HEK293 (cell line): Measurements from ENCODE around the gene SYTL2.

Experiments used
- CTCF ChIA-PET: fragments of 350-600 bp; formaldehyde crosslinking; extraction: SDS; loops from one replicate; lab custom pipeline; 2021; ENCODE audit warnings: antibody characterized with exemption; lab: Yijun Ruan, JAX
- POLR2A ChIA-PET: fragments of 300-600 bp; formaldehyde crosslinking; extraction: SDS; loops from one replicate; lab custom pipeline; 2020; ENCODE audit warnings: antibody characterized with exemption, inconsistent platforms; lab: Yijun Ruan, JAX
- H3K27ac ChIP-seq: fragments of 200-500 bp; sonication (Bioruptor generic); 2 replicates; pipeline ENCODE4 v1.5.1; 2014; ENCODE audit warnings: low read depth, low read length, control low read depth, inconsistent platforms; ENCODE audit errors: extremely low read depth
- H3K36me3 ChIP-seq, 2 experiments: fragments of 200-500 bp in 1 of 2; sonication (Bioruptor generic) in 1 of 2; 1 replicate in 1 of 2; 2 replicates in 1 of 2; pipeline ENCODE4 v1.5.1; 2014 to 2017; ENCODE audit warnings: inconsistent platforms in 2 of 2, low read length in 2 of 2; ENCODE audit not compliant: control insufficient read depth in 2 of 2, insufficient read depth in 1 of 2
- H3K4me1 ChIP-seq: fragments of 200-500 bp; sonication (Bioruptor generic); 2 replicates; pipeline ENCODE4 v1.5.1; 2014; ENCODE audit warnings: mild to moderate bottlenecking, low read length, inconsistent platforms; ENCODE audit not compliant: control insufficient read depth, insufficient read depth
- H3K4me3 ChIP-seq: 2 replicates; pipeline ENCODE4 v1.5.1; 2011; ENCODE audit warnings: low read depth, mild to moderate bottlenecking, control low read depth, low read length, moderate library complexity
- H3K9me3 ChIP-seq: fragments of 200-500 bp; sonication (Bioruptor generic); 2 replicates; pipeline ENCODE4 v1.5.1; 2014; ENCODE audit warnings: low read depth, low read length, inconsistent platforms; ENCODE audit not compliant: control insufficient read depth, insufficient read depth
- BCL6B ChIP-seq: fragments of 450-650 bp; formaldehyde crosslinking; IDR thresholded peaks from 2 replicates; pipeline ENCODE4 v1.5.1; 2017; ENCODE audit warnings: missing biosample characterization, missing genetic modification characterization
- KLF1 ChIP-seq: fragments of 450-650 bp; formaldehyde crosslinking; IDR thresholded peaks from 2 replicates; pipeline ENCODE4 v1.5.1; 2016; ENCODE audit warnings: missing biosample characterization, missing genetic modification characterization
- MYNN ChIP-seq: fragments of 450-650 bp; formaldehyde crosslinking; IDR thresholded peaks from 2 replicates; pipeline ENCODE4 v1.5.1; 2016; ENCODE audit warnings: missing biosample characterization, missing genetic modification characterization, borderline replicate concordance
- SALL2 ChIP-seq: fragments of 450-650 bp; formaldehyde crosslinking; IDR thresholded peaks from 2 replicates; pipeline ENCODE4 v1.5.0; 2017; ENCODE audit warnings: missing biosample characterization, mild to moderate bottlenecking, missing genetic modification characterization, borderline replicate concordance
- SETDB1 ChIP-seq: IDR thresholded peaks from one replicate; pipeline ENCODE4 v1.6.1; 2017; ENCODE audit warnings: mild to moderate bottlenecking, low read length, moderate library complexity, mixed read lengths; ENCODE audit not compliant: insufficient read length
- ZBTB1 ChIP-seq: fragments of 450-650 bp; formaldehyde crosslinking; IDR thresholded peaks from 2 replicates; pipeline ENCODE4 v1.5.1; 2016; ENCODE audit warnings: missing biosample characterization, missing genetic modification characterization
- ZBTB8A ChIP-seq: fragments of 450-650 bp; formaldehyde crosslinking; IDR thresholded peaks from 2 replicates; pipeline ENCODE4 v1.5.1; 2016; ENCODE audit warnings: missing biosample characterization, missing genetic modification characterization
- ZEB2 ChIP-seq: fragments of 450-650 bp; formaldehyde crosslinking; IDR thresholded peaks from 2 replicates; pipeline ENCODE4 v1.5.1; 2016; ENCODE audit warnings: missing biosample characterization, missing genetic modification characterization
- ZNF133 ChIP-seq: fragments of 450-650 bp; formaldehyde crosslinking; IDR thresholded peaks from 2 replicates; pipeline ENCODE4 v1.5.1; 2016; ENCODE audit warnings: missing biosample characterization, missing genetic modification characterization
- ZNF169 ChIP-seq: fragments of 450-650 bp; formaldehyde crosslinking; IDR thresholded peaks from 2 replicates; pipeline ENCODE4 v1.5.1; 2016; ENCODE audit warnings: missing biosample characterization, missing genetic modification characterization
- ZNF324 ChIP-seq: fragments of 450-650 bp; formaldehyde crosslinking; IDR thresholded peaks from 2 replicates; pipeline ENCODE4 v1.5.1; 2016; ENCODE audit warnings: missing biosample characterization, missing genetic modification characterization
- ZNF501 ChIP-seq: fragments of 450-650 bp; formaldehyde crosslinking; IDR thresholded peaks from 2 replicates; pipeline ENCODE4 v1.5.1; 2016; ENCODE audit warnings: missing biosample characterization, missing genetic modification characterization
- ZNF510 ChIP-seq: fragments of 450-650 bp; formaldehyde crosslinking; IDR thresholded peaks from 2 replicates; pipeline ENCODE4 v1.5.1; 2018; ENCODE audit warnings: mild to moderate bottlenecking, missing genetic modification characterization, missing biosample characterization; ENCODE audit not compliant: insufficient replicate concordance
- ZNF521 ChIP-seq: fragments of 450-650 bp; formaldehyde crosslinking; IDR thresholded peaks from 2 replicates; pipeline ENCODE4 v1.5.1; 2017; ENCODE audit warnings: missing biosample characterization, mild to moderate bottlenecking, missing genetic modification characterization
- ZNF529 ChIP-seq: fragments of 450-650 bp; formaldehyde crosslinking; IDR thresholded peaks from 2 replicates; pipeline ENCODE4 v1.5.1; 2017; ENCODE audit warnings: missing genetic modification characterization, missing biosample characterization; ENCODE audit not compliant: insufficient replicate concordance
- ZNF600 ChIP-seq: fragments of 450-650 bp; formaldehyde crosslinking; IDR thresholded peaks from 2 replicates; pipeline ENCODE4 v1.5.1; 2016; ENCODE audit warnings: missing biosample characterization, missing genetic modification characterization
- ZNF621 ChIP-seq: fragments of 450-650 bp; formaldehyde crosslinking; IDR thresholded peaks from 2 replicates; pipeline ENCODE4 v1.5.1; 2017; ENCODE audit warnings: missing biosample characterization, missing genetic modification characterization
- ZNF623 ChIP-seq: fragments of 450-650 bp; formaldehyde crosslinking; IDR thresholded peaks from 2 replicates; pipeline ENCODE4 v1.5.1; 2016; ENCODE audit warnings: missing biosample characterization, missing genetic modification characterization
- ZNF776 ChIP-seq: fragments of 450-650 bp; formaldehyde crosslinking; IDR thresholded peaks from 2 replicates; pipeline ENCODE4 v1.5.0; 2017; ENCODE audit warnings: missing biosample characterization, missing genetic modification characterization, borderline replicate concordance
- ZNF843 ChIP-seq: fragments of 450-650 bp; formaldehyde crosslinking; IDR thresholded peaks from 2 replicates; pipeline ENCODE4 v1.5.1; 2016; ENCODE audit warnings: missing biosample characterization, missing genetic modification characterization
- TF ChIP-seq, protein P1 (sequence below): fragments of 450-650 bp; formaldehyde crosslinking; IDR thresholded peaks from 2 replicates; pipeline ENCODE4 v1.5.1; 2017; ENCODE audit warnings: missing biosample characterization, missing genetic modification characterization
- TF ChIP-seq, protein P2 (sequence below): fragments of 450-650 bp; formaldehyde crosslinking; IDR thresholded peaks from 2 replicates; pipeline ENCODE4 v1.5.1; 2016; ENCODE audit warnings: missing biosample characterization, missing genetic modification characterization, borderline replicate concordance
- TF ChIP-seq, protein P3 (sequence below): fragments of 450-650 bp; formaldehyde crosslinking; IDR thresholded peaks from 2 replicates; pipeline ENCODE4 v1.5.1; 2016; ENCODE audit warnings: missing biosample characterization, missing genetic modification characterization, borderline replicate concordance

SYTL2 gene

DNA sequence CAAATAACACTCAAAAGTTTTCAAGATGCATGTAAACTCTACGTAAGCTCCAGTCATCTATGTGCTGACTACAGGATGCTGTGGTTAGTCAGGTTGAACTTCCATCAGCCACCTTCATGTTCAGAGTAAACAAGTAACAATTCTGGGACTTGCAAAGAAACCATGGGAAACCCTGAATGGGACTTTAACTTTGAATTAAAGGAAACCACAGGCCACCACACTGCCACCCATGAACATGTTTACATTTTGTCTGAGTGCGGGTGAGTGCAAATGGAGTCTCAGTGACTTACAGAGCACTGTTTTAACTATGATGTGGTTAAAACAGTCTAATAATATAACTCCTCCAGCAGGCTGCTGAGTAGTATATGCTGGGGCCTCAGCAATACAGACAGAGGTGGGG is 12.9 kb upstream of the SYTL2 start (continued):
- no peak for TF ChIP-seq ZNF623 (tag by site-specific recombination)

DNA sequence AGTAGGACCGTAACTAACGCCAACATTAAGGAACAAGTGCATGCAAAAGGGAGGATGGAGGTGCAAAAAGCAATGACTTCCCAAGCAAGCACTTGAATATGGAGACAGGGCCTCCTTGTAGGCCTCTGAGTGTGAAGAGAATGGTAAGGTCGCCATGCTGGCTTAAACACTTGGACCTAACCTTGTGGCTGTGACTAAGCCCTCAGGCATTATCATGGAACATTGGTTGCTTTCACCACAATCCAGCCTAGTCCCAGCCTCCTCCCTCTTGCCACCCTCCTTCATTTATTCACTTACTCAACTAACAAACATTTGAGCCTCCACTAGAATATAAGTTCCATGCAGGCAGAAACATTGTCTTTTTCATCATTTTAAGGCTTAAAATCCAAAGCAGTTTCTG is 11.9 kb upstream of the SYTL2 start:
- ChIA-PET CTCF (no interaction called here), POLR2A (no interaction called here)
- TF ChIP-seq ZNF843 (tag by site-specific recombination) (no peak), ZNF510 (tag by site-specific recombination) (no peak), ZNF324 (tag by site-specific recombination) (no peak), KLF1 (tag by site-specific recombination) (no peak), BCL6B (tag by site-specific recombination) (no peak), ZEB2 (tag by site-specific recombination) (no peak), SETDB1 (no peak), ZNF529 (tag by site-specific recombination) (no peak), ZBTB8A (tag by site-specific recombination) (no peak), ZNF501 (no peak), ZNF621 (tag by site-specific recombination) (no peak), ZBTB1 (tag by site-specific recombination) (no peak), ZNF133 (no peak)
- TF ChIP-seq, protein P1, sequence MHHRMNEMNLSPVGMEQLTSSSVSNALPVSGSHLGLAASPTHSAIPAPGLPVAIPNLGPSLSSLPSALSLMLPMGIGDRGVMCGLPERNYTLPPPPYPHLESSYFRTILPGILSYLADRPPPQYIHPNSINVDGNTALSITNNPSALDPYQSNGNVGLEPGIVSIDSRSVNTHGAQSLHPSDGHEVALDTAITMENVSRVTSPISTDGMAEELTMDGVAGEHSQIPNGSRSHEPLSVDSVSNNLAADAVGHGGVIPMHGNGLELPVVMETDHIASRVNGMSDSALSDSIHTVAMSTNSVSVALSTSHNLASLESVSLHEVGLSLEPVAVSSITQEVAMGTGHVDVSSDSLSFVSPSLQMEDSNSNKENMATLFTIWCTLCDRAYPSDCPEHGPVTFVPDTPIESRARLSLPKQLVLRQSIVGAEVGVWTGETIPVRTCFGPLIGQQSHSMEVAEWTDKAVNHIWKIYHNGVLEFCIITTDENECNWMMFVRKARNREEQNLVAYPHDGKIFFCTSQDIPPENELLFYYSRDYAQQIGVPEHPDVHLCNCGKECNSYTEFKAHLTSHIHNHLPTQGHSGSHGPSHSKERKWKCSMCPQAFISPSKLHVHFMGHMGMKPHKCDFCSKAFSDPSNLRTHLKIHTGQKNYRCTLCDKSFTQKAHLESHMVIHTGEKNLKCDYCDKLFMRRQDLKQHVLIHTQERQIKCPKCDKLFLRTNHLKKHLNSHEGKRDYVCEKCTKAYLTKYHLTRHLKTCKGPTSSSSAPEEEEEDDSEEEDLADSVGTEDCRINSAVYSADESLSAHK (tag by site-specific recombination): no peak
- H3K36me3 ChIP-seq: no peaks in the 10 kb centered on the region
- no peak overlapping the region for H3K27ac ChIP-seq
- H3K4me1 ChIP-seq: peaks cover 1% of the 10 kb centered on the region
- no peaks in the 10 kb centered on the region for H3K9me3 ChIP-seq
- no peak overlapping the region for H3K4me3 ChIP-seq

GRCh38 chr11:85821636-85822035 is 10.7 kb upstream of the SYTL2 start:
- H3K27ac ChIP-seq: no peak overlapping the region
- TF ChIP-seq MYNN (tag by site-specific recombination) (no peak), ZNF521 (no peak), ZNF600 (tag by site-specific recombination) (no peak), SALL2 (no peak), ZNF776 (tag by site-specific recombination) (no peak), ZNF169 (tag by site-specific recombination) (no peak)
- TF ChIP-seq, protein P2, sequence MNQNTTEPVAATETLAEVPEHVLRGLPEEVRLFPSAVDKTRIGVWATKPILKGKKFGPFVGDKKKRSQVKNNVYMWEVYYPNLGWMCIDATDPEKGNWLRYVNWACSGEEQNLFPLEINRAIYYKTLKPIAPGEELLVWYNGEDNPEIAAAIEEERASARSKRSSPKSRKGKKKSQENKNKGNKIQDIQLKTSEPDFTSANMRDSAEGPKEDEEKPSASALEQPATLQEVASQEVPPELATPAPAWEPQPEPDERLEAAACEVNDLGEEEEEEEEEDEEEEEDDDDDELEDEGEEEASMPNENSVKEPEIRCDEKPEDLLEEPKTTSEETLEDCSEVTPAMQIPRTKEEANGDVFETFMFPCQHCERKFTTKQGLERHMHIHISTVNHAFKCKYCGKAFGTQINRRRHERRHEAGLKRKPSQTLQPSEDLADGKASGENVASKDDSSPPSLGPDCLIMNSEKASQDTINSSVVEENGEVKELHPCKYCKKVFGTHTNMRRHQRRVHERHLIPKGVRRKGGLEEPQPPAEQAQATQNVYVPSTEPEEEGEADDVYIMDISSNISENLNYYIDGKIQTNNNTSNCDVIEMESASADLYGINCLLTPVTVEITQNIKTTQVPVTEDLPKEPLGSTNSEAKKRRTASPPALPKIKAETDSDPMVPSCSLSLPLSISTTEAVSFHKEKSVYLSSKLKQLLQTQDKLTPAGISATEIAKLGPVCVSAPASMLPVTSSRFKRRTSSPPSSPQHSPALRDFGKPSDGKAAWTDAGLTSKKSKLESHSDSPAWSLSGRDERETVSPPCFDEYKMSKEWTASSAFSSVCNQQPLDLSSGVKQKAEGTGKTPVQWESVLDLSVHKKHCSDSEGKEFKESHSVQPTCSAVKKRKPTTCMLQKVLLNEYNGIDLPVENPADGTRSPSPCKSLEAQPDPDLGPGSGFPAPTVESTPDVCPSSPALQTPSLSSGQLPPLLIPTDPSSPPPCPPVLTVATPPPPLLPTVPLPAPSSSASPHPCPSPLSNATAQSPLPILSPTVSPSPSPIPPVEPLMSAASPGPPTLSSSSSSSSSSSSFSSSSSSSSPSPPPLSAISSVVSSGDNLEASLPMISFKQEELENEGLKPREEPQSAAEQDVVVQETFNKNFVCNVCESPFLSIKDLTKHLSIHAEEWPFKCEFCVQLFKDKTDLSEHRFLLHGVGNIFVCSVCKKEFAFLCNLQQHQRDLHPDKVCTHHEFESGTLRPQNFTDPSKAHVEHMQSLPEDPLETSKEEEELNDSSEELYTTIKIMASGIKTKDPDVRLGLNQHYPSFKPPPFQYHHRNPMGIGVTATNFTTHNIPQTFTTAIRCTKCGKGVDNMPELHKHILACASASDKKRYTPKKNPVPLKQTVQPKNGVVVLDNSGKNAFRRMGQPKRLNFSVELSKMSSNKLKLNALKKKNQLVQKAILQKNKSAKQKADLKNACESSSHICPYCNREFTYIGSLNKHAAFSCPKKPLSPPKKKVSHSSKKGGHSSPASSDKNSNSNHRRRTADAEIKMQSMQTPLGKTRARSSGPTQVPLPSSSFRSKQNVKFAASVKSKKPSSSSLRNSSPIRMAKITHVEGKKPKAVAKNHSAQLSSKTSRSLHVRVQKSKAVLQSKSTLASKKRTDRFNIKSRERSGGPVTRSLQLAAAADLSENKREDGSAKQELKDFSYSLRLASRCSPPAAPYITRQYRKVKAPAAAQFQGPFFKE (tag by site-specific recombination): no peak
- TF ChIP-seq, protein P3, sequence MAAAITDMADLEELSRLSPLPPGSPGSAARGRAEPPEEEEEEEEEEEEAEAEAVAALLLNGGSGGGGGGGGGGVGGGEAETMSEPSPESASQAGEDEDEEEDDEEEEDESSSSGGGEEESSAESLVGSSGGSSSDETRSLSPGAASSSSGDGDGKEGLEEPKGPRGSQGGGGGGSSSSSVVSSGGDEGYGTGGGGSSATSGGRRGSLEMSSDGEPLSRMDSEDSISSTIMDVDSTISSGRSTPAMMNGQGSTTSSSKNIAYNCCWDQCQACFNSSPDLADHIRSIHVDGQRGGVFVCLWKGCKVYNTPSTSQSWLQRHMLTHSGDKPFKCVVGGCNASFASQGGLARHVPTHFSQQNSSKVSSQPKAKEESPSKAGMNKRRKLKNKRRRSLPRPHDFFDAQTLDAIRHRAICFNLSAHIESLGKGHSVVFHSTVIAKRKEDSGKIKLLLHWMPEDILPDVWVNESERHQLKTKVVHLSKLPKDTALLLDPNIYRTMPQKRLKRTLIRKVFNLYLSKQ (tag by site-specific recombination): no peak

More at GRCh38 chr11:85821636-85822035, 10.7 kb upstream of the SYTL2 start:
- ChIA-PET CTCF (interaction anchor here (0.6 kb wide), 1 partner anchor 748 kb away, joined by 3 read pairs; no protein-coding TSS in a partner anchor), POLR2A (no interaction called here)
- Histone ChIP-seq H3K36me3 (no peaks in the 10 kb centered on the region), H3K4me1 (no peaks in the 10 kb centered on the region), H3K4me3 (no peak overlapping the region), H3K9me3 (no peaks in the 10 kb centered on the region)
